Measurements from ENCODE around the gene ZBTB16.

Gene ZBTB16

DNA sequence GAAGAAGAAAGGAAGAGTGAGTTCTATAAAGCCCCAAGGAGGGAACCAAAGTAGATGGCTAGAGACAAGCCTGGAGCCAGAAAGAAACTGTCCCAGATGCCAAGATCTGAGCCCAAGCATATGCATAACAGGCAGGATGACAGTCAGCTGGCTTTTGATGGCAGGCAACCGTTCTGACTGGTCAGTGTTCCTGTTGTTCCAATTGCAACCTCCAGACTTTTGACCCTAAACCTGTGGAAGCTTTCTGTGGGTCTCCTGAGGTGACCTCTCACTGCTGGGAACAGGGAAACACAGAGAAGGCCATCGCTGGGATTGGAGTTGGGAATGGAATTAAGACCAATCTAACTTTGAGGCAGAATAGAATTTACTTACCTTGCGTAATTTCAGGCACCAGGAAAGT lies 215.1 kb downstream of the ZBTB16 start:
- DNase-seq (ENCODE audit: low read depth in 2 of 3, low spot score in 2 of 3) = no peak

DNA sequence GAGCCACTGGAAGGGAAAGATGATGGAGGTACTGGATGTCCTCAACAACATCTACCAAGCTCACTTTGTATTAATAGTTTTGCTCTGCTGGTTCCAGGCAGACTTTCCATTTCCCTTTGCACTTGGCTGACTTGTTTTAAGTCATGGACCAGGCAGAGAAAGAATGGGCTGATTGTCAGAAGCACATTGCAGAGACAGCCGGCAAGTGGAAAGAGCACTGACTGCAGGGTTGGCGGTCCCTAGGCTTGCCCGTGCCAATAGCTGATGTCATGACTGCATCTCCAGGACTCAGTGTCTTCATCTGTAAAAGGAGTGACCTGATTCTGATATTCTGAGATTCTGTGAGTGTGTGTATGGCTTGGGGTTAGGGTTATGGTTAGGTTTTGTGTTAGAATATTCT lies 215.8 kb downstream of the ZBTB16 start:
- no peak for DNase-seq (ENCODE audit: low read depth in 2 of 3, low spot score in 2 of 3)

- DNase-seq (ENCODE audit: low read depth in 2 of 3, low spot score in 2 of 3) = no peak
Observed at GRCh38 chr11:114276077-114276476, 216.6 kb downstream of the ZBTB16 start.

GRCh38 chr11:114277637-114278341 lies 218.3 kb downstream of the ZBTB16 start:
- no peak for DNase-seq (ENCODE audit: low read depth in 2 of 3, low spot score in 2 of 3)

GRCh38 chr11:114278342-114279065 lies 219.0 kb downstream of the ZBTB16 start:
- DNase-seq (ENCODE audit: low read depth in 2 of 3, low spot score in 2 of 3) = no peak

DNA sequence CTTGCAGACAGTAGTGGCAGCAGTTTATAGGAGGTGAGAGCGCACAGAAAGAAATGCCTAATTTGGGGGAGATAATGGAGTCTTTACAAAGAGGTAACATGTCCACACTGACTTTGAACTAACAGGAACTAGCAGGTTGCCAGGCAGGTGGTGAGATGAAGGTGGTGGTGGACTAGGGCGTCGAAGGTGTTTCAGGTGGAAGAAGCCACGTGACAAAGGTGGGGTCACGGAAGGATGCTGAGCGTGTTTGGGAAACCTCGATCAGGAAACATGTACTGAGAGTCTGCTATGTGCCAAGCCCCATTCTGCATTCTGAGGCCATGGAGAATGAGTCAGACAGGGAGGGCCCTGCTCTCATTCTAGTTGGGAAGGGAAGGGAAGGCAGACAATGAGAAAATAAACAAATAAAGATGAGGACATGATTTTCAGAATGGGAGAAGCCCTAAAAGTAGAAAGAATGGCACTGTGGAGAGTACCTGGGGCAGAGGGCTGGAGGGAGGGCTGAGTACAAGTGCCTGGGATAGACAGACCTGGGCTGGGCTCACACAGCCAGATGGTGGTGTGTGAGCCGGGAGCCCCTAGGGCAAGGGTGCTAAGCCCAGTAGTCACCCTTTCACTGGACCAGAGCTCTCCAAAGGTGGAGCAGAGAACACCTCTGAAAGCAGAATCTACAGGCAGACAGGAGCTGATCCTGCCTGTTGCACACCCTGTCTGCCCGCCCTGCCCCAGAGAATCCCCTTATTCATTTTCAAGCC lies 220.5 kb downstream of the ZBTB16 start:
- no peak for DNase-seq (ENCODE audit: low read depth in 2 of 3, low spot score in 2 of 3)

DNA sequence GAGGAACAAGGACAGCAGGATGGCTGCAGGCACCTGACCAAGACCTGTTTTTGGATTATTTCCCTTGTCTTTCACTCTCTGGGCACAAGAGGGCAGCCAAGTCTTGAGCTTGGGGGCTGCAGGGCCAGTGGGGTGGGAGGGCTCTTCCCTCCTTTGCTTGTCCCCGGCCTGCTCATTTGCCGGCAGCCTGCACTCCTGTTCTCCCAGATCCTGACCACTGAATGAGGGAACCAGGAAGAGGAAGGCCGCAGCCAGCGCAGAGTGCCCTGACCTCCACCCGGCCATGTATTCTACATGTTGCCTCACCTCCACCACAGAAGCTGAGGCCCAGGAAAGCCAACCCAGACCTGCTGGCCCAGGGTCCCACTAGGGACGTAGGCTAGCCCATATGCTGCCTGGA lies 221.2 kb downstream of the ZBTB16 start:
- DNase-seq (ENCODE audit: low read depth in 2 of 3, low spot score in 2 of 3) = no peak

GRCh38 chr11:114281388-114281956 lies 222.0 kb downstream of the ZBTB16 start:
- DNase-seq (ENCODE audit: low read depth in 2 of 3, low spot score in 2 of 3) = no peak

- DNase-seq (ENCODE audit: low read depth in 2 of 3, low spot score in 2 of 3) = no peak
Observed at GRCh38 chr11:114282488-114282887, 223.0 kb downstream of the ZBTB16 start.

DNA sequence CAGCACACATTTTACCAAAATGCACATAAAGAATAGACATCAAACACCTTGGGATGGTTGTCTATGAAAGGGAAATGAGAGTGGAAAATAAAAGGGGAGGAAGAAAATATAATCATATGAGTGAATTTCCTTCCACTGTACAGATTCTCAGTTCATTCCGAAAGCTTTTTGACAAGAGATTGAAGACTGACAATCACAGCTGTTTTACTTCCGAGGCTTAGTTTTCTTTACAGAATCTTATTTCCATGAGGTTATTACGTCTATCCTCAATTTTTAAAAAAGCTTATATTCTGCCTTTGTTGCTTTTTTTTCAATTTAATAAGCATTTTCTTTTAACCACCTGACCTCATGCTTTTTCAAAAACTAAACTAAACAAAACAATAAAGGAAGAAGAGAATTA lies 223.9 kb downstream of the ZBTB16 start:
- DNase-seq (ENCODE audit: low read depth in 2 of 3, low spot score in 2 of 3) = no peak

DNA sequence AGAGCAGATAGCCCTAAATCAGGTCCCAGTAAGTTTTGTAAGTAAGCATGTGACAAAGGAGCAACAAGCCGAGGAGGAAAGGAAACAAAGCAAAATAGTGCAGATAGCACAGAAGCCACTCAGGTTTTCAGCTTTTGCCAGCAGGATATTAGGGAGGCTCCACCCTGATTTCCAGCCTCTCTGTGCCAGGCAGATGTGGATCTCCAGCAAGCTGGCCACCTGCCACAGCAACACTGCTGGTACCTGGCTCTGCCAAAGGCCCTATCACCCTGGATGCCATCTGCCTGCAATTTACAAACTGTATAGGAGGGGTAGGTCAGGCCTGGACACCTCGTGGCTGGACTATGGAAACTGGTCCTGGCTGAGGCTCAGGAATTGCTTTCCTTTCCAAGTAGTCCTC lies 224.5 kb downstream of the ZBTB16 start:
- no peak for DNase-seq (ENCODE audit: low read depth in 2 of 3, low spot score in 2 of 3)

DNA sequence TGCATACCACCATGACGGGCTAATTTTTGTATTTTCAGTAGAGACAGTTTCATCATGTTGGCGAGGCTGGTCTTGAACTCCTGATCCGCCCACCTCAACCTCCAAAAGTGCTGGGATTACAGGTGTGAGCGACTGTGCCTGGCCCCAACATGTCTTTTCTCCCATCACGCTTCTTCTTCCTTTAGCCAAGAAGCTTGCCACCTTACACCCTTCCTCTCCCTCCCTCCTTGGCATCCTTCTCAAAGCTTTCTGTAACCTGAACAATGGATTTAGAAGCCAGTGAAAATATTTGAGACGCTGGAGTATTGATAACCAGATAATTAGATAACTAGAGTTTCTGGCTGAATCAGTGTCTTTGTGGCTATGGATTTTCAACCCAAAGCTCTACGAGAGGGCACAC lies 225.4 kb downstream of the ZBTB16 start:
- DNase-seq (ENCODE audit: low read depth in 2 of 3, low spot score in 2 of 3) = no peak

GRCh38 chr11:114285599-114285998 lies 226.1 kb downstream of the ZBTB16 start:
- no peak for DNase-seq (ENCODE audit: low read depth in 2 of 3, low spot score in 2 of 3)

- DNase-seq (ENCODE audit: low read depth in 2 of 3, low spot score in 2 of 3) = no peak
Observed at GRCh38 chr11:114286229-114286628, 226.7 kb downstream of the ZBTB16 start.

- no peak for DNase-seq (ENCODE audit: low read depth in 2 of 3, low spot score in 2 of 3)
Observed at GRCh38 chr11:114287154-114287553, 227.6 kb downstream of the ZBTB16 start.

GRCh38 chr11:114288136-114288535 lies 228.6 kb downstream of the ZBTB16 start:
- no peak for DNase-seq (ENCODE audit: low read depth in 2 of 3, low spot score in 2 of 3)

- DNase-seq (ENCODE audit: low read depth in 2 of 3, low spot score in 2 of 3) = no peak
Observed at GRCh38 chr11:114289779-114290178, 230.3 kb downstream of the ZBTB16 start.

DNA sequence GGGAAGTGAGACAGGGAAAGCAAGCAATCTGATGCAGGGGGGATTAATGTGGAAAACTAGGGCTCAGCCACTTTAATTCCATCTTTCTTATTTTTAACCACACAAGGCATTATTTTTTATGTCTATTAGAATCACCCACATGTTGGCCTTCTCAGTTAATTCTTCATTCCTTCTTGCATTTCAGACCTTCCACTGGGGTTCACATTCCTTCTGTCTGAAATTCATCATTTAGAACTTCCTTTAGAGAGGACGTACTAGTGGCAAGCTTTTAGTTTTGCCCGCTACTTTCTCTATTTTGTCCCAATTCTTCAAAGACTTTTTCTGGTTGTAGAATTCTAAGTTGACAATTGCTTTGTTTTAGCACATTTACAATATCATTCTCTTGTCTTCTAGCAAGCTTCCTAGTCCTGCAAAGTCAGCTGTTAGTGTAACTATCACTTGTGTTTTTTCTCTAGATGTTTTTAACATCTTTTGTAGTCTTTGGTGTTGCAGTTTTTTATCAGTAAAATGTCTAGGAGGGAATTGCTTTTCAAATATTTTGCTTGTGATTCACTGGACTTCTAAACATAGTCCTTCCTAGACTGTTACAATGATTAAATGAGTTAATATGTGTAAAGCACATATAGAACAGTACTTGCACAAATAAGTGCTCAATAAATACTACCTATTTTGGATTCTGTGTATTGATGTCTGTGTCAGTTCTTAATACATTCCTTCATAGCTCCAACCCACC lies 231.2 kb downstream of the ZBTB16 start:
- DNase-seq (ENCODE audit: low read depth in 2 of 3, low spot score in 2 of 3) = no peak

GRCh38 chr11:114291381-114291780 lies 231.9 kb downstream of the ZBTB16 start:
- DNase-seq (ENCODE audit: low read depth in 2 of 3, low spot score in 2 of 3) = no peak

- no peak for DNase-seq (ENCODE audit: low read depth in 2 of 3, low spot score in 2 of 3)
Observed at GRCh38 chr11:114291842-114292680, 232.6 kb downstream of the ZBTB16 start.
